Mononuclear cell (primary cell): ENCODE measurements around the gene RERE. TPM values are rescaled to one million over a fixed set of nuclear protein-coding genes. Genes with fewer than 3 reads are reported as not detected.

Source experiments
- H3K27me3 ChIP-seq: 2 replicates; pipeline ENCODE4 v1.6.0; 2011; ENCODE audit warnings: low read length, control low read depth; ENCODE audit not compliant: insufficient read depth
- H3K4me1 ChIP-seq: 2 replicates; pipeline ENCODE4 v1.5.1; 2011; ENCODE audit warnings: mild to moderate bottlenecking, low read length, control low read depth; ENCODE audit not compliant: insufficient read depth
- H3K4me3 ChIP-seq: 2 replicates; pipeline ENCODE4 v1.5.1; 2011; ENCODE audit warnings: mild to moderate bottlenecking, low read length, moderate library complexity
- H3K9me3 ChIP-seq: 2 replicates; pipeline ENCODE4 v1.5.1; 2011; ENCODE audit warnings: low read depth, mild to moderate bottlenecking, control low read depth, low read length
- total RNA-seq: library from RNA; depleted of rRNA; stranded (reverse); fragments of >200 nt; gene quantifications from one replicate; pipeline ENCODE4 v1.2.3, GENCODE V29; 2012

Gene RERE
- total RNA-seq, 1 donor = 60.7 TPM

- no peak overlapping the region for H3K4me3 ChIP-seq
- H3K4me1 ChIP-seq = no peaks in the 10 kb centered on the region
- H3K27me3 ChIP-seq = no peaks in the 10 kb centered on the region
- no peaks in the 10 kb centered on the region for H3K9me3 ChIP-seq
These were observed 471.6 kb downstream of the RERE start for GRCh38 chr1:8345621-8346415.

- Histone ChIP-seq H3K4me3 (no peak overlapping the region), H3K27me3 (no peaks in the 10 kb centered on the region), H3K4me1 (no peaks in the 10 kb centered on the region), H3K9me3 (no peaks in the 10 kb centered on the region)
These were observed 472.4 kb downstream of the RERE start for GRCh38 chr1:8344893-8345507.

- Histone ChIP-seq H3K4me3 (no peak overlapping the region), H3K27me3 (no peaks in the 10 kb centered on the region), H3K4me1 (no peaks in the 10 kb centered on the region), H3K9me3 (no peaks in the 10 kb centered on the region)
These were observed 473.9 kb downstream of the RERE start for GRCh38 chr1:8343464-8344001.

- no peak overlapping the region for H3K4me3 ChIP-seq
- no peaks in the 10 kb centered on the region for H3K4me1 ChIP-seq
- no peaks in the 10 kb centered on the region for H3K9me3 ChIP-seq
- no peaks in the 10 kb centered on the region for H3K27me3 ChIP-seq
These were observed 474.4 kb downstream of the RERE start for GRCh38 chr1:8343044-8343443.

- Histone ChIP-seq H3K9me3 (no peaks in the 10 kb centered on the region), H3K4me3 (no peak overlapping the region), H3K27me3 (no peaks in the 10 kb centered on the region), H3K4me1 (no peaks in the 10 kb centered on the region)
These were observed 475.1 kb downstream of the RERE start for GRCh38 chr1:8342325-8342724.

GRCh38 chr1:8340448-8340847, 477.0 kb downstream of the RERE start:
- Histone ChIP-seq H3K4me1 (no peaks in the 10 kb centered on the region), H3K27me3 (no peaks in the 10 kb centered on the region), H3K4me3 (no peak overlapping the region), H3K9me3 (no peaks in the 10 kb centered on the region)

- H3K9me3 ChIP-seq = no peaks in the 10 kb centered on the region
- no peak overlapping the region for H3K4me3 ChIP-seq
- H3K27me3 ChIP-seq = no peaks in the 10 kb centered on the region
- no peaks in the 10 kb centered on the region for H3K4me1 ChIP-seq
These were observed 478.2 kb downstream of the RERE start for GRCh38 chr1:8339203-8339600.

- H3K4me1 ChIP-seq = no peaks in the 10 kb centered on the region
- no peaks in the 10 kb centered on the region for H3K9me3 ChIP-seq
- H3K4me3 ChIP-seq = no peak overlapping the region
- no peaks in the 10 kb centered on the region for H3K27me3 ChIP-seq
These were observed 478.8 kb downstream of the RERE start for GRCh38 chr1:8338526-8339202.

- no peaks in the 10 kb centered on the region for H3K4me1 ChIP-seq
- H3K9me3 ChIP-seq = no peaks in the 10 kb centered on the region
- H3K4me3 ChIP-seq = no peak overlapping the region
- H3K27me3 ChIP-seq = no peaks in the 10 kb centered on the region
These were observed 479.5 kb downstream of the RERE start for GRCh38 chr1:8337776-8338525.

GRCh38 chr1:8335246-8335645, 482.2 kb downstream of the RERE start:
- Histone ChIP-seq H3K4me1 (no peaks in the 10 kb centered on the region), H3K9me3 (no peaks in the 10 kb centered on the region), H3K27me3 (no peaks in the 10 kb centered on the region), H3K4me3 (no peak overlapping the region)

GRCh38 chr1:8334106-8334851, 483.2 kb downstream of the RERE start:
- no peaks in the 10 kb centered on the region for H3K9me3 ChIP-seq
- H3K27me3 ChIP-seq = no peaks in the 10 kb centered on the region
- no peaks in the 10 kb centered on the region for H3K4me1 ChIP-seq
- H3K4me3 ChIP-seq = no peak overlapping the region

- Histone ChIP-seq H3K9me3 (no peaks in the 10 kb centered on the region), H3K4me1 (no peaks in the 10 kb centered on the region), H3K27me3 (no peaks in the 10 kb centered on the region), H3K4me3 (no peak overlapping the region)
These were observed 484.0 kb downstream of the RERE start for GRCh38 chr1:8333246-8333987.

- Histone ChIP-seq H3K27me3 (no peaks in the 10 kb centered on the region), H3K4me1 (no peaks in the 10 kb centered on the region), H3K9me3 (no peaks in the 10 kb centered on the region), H3K4me3 (no peak overlapping the region)
These were observed 484.6 kb downstream of the RERE start for GRCh38 chr1:8332806-8333205.
